Smooth muscle cell of the coronary artery (primary cell): ENCODE data around the gene EXOSC5. TPM values are rescaled to one million over a fixed set of nuclear protein-coding genes. Genes with fewer than 3 reads are reported as not detected.

Experiments used
- total RNA-seq: library from RNA; depleted of rRNA; stranded (reverse); fragments of >200 nt; gene quantifications from 2 replicates; pipeline ENCODE4 v1.2.3, GENCODE V29; 2014; ENCODE audit warnings: low replicate concordance

The EXOSC5 gene
- total RNA-seq: 8.2 and 12.7 TPM in 2 replicates

DNA sequence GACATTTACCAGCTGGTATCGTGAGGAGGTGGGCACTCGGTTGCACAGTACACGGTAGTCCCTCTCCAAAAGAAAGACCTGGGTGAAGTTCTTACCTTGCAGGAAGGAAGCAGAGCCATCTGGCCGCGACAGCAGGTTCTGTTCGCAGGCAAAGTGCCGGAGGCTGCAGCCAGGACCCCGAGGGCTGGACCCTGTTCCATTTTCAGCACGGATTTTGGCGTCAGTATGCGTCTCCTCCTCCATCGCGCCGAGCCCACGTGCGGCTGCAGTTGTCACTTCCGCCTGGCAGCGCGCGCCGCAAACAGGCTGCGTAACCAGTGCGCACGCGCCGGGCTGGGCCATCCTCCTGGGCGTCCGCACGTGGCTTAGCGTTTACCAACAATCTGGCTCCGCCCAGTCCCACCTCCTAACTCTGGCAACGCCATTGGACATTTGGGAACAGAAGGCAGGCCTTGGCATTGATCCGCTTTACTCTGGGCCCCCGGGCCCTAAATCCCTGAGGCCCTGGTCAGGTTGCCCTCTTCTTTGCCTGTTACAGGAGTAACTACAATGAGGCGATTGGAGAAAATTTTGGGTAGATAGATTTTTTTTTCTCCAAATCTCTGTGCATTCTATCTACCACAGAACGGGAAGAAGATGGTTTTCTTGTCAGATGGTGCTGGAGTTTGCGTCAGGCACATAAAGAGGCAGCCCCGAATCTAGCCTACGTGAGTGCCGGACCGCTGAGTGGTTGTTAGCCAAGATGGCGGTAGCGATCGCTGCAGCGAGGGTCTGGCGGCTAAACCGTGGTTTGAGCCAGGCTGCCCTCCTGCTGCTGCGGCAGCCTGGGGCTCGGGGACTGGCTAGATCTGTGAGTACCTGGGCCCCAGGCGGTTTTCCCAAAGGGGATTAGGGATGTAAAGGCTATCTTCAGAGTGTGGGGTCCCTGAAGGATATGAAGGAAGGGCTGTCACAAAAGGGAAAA is at the start of gene EXOSC5, which contains the start of gene BCKDHA:
TSS of gene EXOSC5 (minus strand) at position 274 of the 964 bp plus-strand sequence. CDS start at position 243, 31 bp downstream.
TSS of gene BCKDHA (plus strand) at position 733 of the 964 bp plus-strand sequence. CDS start at position 743, 10 bp downstream.

DNA sequence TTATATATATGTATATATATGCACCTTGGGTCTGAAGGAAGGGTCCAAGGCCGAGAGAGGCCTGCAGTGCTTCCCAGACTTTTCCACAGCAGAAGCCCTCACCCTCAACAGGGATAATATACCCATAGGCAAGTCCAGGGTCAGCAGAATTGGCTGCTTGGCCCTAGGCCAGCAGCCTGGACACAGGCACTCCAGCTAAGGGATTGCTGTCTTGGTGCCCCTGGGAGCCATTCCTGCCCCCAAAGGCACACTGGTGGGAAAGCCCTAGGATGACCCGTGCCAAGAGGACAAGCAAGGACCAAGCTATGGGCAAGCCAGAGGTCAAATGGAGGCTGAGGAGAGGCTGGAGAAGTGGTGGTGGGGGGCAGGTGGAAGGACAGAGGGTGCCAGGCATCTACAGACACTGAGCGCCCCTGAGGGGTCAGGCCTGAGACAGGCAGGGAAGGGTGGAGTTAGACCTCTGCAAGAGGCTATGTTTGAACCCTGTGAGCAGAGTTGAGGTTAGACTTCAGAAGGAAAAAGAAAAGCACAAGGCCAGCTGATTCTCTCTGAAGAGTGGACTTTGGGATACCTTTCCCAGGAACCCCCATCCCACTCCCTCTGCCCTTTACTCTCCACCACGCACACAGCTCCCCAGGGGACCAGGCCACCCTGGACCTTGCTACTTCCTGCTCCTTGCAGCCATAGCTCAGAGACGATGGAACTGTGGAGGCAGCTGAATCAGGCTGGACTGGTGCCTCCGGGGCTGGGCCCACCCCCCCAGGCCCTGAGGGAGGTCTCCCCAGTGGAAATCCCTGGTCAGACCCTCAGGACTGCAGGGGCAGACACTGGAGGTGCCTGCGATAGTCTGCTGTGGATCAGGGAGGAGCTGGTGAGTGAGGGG is 45.6 kb upstream of the EXOSC5 start, which contains the start of gene ERICH4:
TSS of gene ERICH4 (plus strand) at position 684 of the 883 bp plus-strand sequence. CDS start at position 698, 14 bp downstream.

DNA sequence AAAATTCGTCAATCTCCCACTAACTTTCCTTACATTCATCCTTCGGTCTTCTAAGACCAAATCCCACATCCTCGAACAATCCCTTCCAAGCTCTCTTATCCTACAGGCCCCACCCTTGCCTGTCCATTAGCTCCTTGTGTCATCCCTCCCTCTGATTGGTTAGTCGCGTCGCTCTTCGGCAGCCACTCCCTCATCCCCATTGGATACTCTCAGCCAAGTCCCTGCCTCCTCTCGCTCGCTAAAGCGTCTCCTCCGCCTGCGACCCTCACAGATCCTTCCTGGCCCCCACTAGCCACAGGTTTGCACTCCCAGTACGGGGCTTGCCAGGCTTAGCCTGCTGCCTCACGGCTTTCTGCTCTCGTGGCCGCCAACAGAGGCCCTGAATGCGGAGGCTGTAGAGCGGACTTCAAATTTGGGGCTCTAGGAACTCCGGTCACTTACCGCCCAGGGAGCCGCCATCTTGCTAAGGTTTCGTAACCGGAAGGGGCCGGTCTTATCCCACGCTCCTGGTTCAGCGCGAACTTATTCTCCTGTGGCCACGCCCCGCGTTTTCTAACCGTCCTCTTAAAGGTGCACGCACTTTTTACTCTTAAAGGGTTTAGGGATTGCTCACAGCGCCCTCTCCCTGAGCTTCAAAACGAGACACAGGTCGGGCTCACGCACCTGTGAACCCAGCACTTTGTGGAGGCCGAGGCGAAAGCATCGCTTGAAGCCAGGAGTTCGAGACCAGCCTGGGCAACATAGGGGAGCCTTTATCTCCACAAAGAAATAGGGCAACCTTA is 42.5 kb upstream of the EXOSC5 start, which contains the start of gene DMAC2:
TSS of gene DMAC2 (minus strand) at position 472 of the 782 bp plus-strand sequence. CDS start at position 459, 13 bp downstream.

DNA sequence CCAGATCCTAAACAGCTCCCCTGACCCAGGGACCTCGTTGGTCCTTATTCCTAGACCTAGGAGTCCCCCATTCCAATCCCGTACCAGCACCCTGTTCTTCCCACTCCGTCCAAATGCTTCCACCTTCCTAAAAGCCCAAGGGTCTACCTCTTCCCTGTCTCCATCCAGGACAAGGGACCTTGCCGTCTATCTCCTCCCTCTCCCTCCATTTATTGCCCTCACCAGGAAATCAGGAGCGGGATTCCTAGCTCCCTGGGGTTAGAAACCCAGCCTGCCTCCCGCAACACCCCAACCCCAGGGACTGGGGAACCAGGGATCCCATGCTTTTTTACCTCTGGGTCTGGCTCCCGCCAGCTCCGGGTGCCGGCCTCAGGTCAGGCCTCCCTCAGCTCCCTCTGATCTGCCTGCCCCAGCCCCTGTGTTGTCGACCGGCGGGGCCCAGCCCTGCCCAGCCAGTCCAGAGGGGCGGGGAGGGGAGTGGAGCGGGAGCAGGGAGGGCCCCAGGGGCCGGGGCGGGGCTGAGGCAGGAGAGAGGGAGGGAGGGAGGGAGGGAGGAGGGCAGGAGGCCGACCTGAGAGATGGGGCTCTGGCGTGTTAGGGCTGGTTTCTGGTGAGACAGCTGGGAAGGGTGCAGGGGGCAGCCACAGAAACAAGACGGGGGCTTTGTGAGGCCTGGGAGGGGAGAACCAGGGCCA is 29.9 kb upstream of the EXOSC5 start, which contains the start of gene B3GNT8:
TSS of gene B3GNT8 (minus strand) at position 423 of the 695 bp plus-strand sequence. CDS start 596 bp downstream, outside the sequence.

DNA sequence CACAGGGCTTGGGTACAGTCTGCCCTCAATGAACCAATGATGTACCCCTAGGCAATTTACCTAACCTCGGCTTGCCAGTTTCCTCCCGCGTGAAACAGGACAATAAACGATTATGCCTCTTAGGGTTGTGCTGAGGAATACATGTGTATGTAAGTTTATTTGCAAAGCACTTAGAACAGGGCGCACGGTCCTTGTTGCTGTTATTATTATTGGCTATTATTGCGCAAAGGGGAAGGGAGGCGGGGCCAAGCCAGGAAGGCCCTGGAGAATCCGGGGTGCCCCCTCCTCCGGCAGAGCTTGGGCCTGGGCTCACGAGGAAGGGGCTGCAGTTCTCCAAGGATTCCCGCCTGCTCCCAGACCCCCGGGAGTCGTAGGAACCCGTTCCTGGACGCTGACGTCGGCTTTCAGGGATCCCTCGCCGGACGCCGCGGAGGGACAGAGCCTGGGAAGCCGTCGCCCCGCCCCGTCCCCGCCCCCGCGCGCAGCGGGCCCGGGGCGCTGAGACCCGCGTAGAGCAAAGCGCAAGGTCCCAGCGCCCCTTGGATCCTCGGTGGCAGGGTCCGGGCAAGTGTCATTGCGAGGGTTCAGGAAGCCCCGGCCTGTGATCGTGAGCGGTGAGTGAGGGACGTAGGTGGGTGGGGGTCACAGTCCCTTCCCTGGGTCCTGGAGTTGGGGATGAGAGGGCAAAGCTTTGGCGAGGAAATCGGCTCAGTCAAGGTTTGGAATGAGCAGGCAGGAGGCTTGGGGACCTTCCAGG is 20.7 kb downstream of the EXOSC5 start, which contains the start of gene TMEM91:
TSS of gene TMEM91 (plus strand) at position 293 of the 757 bp plus-strand sequence. CDS start 1,777 bp downstream, outside the sequence.

DNA sequence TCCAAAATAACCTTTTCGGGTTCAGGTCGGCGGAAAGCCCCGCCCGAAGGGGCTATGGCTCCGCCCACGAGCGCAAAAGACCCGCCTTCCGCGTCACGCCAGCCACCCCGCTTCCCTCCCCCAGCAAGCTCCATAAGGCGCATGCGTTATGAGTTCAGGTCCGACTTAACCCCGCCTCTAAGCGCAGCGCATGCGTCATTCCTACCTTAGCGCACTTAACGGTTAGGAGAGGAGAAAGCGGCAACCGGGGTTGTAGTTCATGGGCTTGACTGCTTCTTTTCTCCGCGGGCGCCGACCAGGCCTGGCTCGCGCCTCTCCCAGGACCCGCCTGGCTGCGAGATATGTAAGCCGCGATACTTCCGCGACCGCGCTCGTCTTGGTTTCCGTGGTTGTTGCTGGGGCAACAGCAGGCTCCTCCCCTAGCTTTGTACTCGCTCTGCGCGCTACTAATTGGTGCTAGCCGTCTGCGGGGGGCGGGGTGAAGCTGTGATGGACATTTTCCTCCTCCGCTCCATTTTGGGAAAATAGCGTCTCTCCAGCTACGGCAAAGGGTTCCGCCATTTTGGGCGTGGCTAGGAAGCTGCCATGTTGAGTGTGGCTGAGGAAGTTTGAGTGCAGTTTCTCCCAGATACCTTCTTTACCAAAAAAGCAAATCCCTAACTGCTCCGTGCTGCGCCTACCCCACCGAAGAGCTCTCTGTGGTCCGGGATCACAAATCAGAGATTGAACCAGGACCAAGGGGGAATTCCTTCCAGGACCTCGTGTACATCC is 33.2 kb downstream of the EXOSC5 start, which contains the start of gene B9D2:
TSS of gene B9D2 (minus strand) at position 397 of the 771 bp plus-strand sequence. CDS start 630 bp downstream, outside the sequence.

DNA sequence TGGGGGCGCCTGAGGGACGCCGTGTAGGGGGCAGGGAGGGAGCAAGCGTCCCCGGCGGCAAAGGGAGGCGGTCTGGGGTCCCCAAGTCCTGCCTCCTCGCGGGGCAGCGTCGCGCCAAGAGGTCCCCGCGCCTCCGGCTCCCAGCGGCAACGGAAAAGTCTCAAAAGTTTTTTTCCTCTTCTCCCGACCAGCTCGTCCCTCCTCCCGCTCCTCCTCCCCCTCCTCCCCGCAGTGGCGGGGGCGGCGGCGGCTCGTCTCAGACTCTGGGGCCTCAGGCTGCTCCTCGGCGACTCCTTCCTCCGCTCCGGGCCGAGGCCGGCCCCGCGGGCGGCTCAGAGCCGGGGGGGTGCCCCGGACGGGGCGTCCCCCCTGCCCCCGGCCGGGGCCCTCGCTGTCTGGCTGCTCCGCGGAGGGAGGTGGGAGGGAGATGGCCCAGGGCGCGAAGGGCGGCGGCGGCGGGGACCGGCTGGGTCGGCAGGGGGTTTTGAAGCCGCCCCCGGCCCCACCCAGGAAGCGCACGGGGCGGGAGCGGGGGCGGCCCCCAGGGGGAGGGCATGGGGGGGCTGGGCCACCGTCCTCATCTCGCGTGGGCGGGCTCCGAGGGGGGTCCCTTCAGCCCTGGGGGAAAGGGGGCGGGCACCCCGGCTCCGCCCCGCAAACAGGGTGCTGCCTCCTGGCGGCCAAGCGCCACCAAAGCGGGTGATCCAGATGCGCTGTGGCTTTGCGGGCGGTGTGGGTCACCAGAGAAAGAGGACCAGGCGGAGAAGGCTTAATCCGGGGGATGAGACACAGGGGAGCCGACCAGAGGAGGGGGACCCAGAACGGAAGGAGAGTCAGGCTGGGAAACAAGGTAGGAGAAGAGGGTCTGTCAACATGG is 43.5 kb downstream of the EXOSC5 start, which contains the start of gene TGFB1:
TSS of gene TGFB1 (minus strand) at position 457 of the 877 bp plus-strand sequence. CDS start 878 bp downstream, outside the sequence.

Other genes starting within 250 kb of the EXOSC5 start
- gene CYP2S1, start 204.1 kb downstream of the EXOSC5 start, total RNA-seq: 1.8 TPM in 1 of 2 replicates, not detected in the other
- 85.9 and 136 TPM in 2 replicates for gene AXL, start 178.1 kb downstream of the EXOSC5 start, total RNA-seq
- gene HNRNPUL1, start 133.0 kb downstream of the EXOSC5 start, total RNA-seq: 29.7 and 56.8 TPM in 2 replicates
- gene CCDC97, start 87.2 kb downstream of the EXOSC5 start, total RNA-seq: 5.6 and 9.5 TPM in 2 replicates
- 8.9 and 24.4 TPM in 2 replicates for gene TGFB1, start 43.4 kb downstream of the EXOSC5 start, total RNA-seq
- gene B9D2, start 33.2 kb downstream of the EXOSC5 start, total RNA-seq: 5.3 and 6.0 TPM in 2 replicates
- gene TMEM91, start 20.8 kb downstream of the EXOSC5 start, total RNA-seq: 2.3 and 6.1 TPM in 2 replicates
- gene BCKDHA, start 459 bp upstream of the EXOSC5 start, total RNA-seq: 27.8 and 46.7 TPM in 2 replicates
- gene B3GNT8, start 30.0 kb upstream of the EXOSC5 start, total RNA-seq: 0.60 and 3.6 TPM in 2 replicates
- 23.9 and 33.8 TPM in 2 replicates for gene DMAC2, start 42.6 kb upstream of the EXOSC5 start, total RNA-seq
- gene ERICH4, start 45.8 kb upstream of the EXOSC5 start, total RNA-seq: not detected in 2 replicates
- gene CEACAM21, start 178.8 kb upstream of the EXOSC5 start, total RNA-seq: not detected in 2 replicates
- gene CEACAM4, start 229.7 kb upstream of the EXOSC5 start, total RNA-seq: not detected in 2 replicates